ENCODE data around the gene RPRD1B.
A peak's percentile ranks its signal among the peaks of the same experiment; 100 is the strongest.

The RPRD1B gene

DNA sequence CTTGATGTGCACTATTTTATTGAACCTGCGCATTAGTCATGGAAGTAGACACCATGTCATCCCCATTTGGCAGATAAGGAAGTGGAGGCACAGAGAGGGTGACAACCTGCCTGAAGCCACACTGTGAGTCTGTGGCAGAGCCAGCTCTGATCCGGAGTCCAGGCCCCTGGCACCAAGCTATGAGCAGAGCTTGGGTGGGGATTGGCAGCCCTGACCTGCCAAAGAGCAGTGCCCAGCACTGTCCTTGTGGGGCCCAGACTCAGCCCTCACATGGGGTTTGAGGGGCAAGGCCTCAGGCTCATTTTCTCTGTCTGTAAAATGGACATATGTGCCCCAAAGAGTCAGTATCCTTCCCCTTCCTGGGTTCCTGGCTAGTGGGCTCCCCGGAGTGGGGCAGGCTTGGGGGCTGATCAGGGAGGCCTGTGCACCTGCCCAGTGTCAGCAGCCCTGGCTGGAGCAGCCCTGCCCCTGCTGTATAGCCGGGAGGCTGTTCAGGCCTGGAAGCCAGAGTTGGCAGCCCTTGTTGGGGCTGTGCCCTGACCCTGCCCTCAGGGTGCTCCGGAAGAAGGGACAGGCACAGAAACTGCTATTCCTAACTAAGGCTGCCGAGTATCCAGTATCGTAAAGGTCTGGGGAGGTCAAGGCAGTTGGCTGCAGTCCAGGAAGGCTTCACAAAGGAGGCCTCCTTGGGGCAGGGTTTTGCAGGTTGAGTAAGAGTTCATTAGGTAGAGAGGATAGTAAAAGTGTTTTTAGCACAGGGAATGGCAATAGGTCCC, 92.8 kb downstream of the RPRD1B start:
- H3K4me1 ChIP-seq = peaks cover 24% of the 10 kb centered on the region
- peak overlapping the region; percentile 12; the same call in 1 of the 2 replicates for H3K4me3 ChIP-seq (ENCODE audit: low read depth, low read length)
- no peaks in the 10 kb centered on the region for H3K36me3 ChIP-seq
- H3K27me3 ChIP-seq = no peaks in the 10 kb centered on the region
- H3K9me3 ChIP-seq = no peaks in the 10 kb centered on the region
- TF ChIP-seq, protein P1, sequence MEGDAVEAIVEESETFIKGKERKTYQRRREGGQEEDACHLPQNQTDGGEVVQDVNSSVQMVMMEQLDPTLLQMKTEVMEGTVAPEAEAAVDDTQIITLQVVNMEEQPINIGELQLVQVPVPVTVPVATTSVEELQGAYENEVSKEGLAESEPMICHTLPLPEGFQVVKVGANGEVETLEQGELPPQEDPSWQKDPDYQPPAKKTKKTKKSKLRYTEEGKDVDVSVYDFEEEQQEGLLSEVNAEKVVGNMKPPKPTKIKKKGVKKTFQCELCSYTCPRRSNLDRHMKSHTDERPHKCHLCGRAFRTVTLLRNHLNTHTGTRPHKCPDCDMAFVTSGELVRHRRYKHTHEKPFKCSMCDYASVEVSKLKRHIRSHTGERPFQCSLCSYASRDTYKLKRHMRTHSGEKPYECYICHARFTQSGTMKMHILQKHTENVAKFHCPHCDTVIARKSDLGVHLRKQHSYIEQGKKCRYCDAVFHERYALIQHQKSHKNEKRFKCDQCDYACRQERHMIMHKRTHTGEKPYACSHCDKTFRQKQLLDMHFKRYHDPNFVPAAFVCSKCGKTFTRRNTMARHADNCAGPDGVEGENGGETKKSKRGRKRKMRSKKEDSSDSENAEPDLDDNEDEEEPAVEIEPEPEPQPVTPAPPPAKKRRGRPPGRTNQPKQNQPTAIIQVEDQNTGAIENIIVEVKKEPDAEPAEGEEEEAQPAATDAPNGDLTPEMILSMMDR (IDR thresholded peaks at IDR 0.05; ENCODE audit: low read depth, low read length) = no peak
- DNase-seq = no peak

DNA sequence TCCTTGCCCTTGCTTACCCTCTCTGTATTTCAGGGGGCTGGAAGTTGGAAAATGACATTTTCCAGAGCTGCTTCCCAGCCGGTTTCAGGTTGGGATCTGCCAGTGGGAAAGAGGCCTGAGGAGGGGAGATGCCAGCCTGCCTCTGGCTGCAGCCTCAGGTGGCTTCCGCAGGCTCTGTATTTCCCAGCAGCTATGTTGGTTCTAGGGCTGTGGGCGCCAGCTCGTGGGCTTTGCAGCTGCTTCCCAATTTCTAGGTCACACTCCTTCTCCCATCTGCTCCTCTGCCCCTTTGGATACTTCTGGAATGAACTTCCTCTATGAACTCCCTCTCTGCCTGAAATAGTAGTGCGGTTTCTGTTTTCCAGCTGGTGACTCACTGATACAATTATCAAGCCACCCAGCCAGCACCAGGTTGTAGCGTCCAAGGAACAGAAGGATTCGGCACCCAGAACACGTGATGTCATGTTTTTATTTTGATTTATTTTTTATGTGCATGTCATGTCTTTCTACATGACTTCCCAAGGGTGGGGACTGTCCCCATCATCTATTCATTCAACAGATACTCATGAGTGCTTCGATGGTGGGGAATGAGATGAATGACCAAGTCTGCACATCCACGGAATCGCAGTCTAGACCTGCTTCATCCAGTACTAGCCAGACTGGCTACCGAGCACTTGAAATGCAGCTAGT, 93.5 kb downstream of the RPRD1B start:
- no peaks in the 10 kb centered on the region for H3K27me3 ChIP-seq
- H3K4me1 ChIP-seq = peaks cover 24% of the 10 kb centered on the region
- H3K9me3 ChIP-seq = no peaks in the 10 kb centered on the region
- DNase-seq = peak; percentile 53
- H3K36me3 ChIP-seq = no peaks in the 10 kb centered on the region
- TF ChIP-seq, protein P1 (IDR thresholded peaks at IDR 0.05; ENCODE audit: low read depth, low read length) = no peak
- H3K4me3 ChIP-seq (ENCODE audit: low read depth, low read length) = peak overlapping the region; percentile 12

DNA sequence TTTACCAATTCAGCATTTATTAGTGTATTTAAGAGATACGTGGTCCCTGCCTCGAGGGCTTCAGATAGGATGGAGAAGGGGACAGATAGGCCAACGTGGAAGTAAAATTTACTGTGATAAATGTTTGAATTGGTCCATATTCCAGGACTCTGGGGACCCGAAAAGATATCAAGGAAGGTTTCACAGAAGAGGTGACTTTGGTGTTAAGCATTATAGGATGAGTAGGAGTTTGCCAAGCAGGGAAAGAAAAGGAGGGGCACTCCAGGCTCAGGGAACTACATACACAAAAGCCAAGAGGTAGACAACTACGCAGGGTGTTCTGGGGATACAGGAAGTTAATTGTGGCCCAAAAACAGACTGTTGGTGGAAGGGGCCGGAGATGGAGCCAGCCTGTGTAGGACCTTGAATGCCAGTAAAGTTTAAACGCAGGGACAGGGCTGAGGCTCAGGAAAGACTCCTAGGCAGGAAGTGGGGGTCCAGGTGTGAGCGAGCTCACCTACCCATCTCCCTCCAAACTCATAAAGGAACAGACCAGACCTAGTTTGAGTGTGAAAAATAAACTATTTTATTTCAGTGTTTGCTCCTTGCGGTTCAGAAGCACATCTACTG, 94.5 kb downstream of the RPRD1B start:
- no peak for DNase-seq
- H3K9me3 ChIP-seq = no peaks in the 10 kb centered on the region
- no peak overlapping the region for H3K4me3 ChIP-seq (ENCODE audit: low read depth, low read length)
- TF ChIP-seq, protein P1 (IDR thresholded peaks at IDR 0.05; ENCODE audit: low read depth, low read length) = no peak
- H3K36me3 ChIP-seq = no peaks in the 10 kb centered on the region
- H3K27me3 ChIP-seq = no peaks in the 10 kb centered on the region
- H3K4me1 ChIP-seq = peaks cover 23% of the 10 kb centered on the region

DNA sequence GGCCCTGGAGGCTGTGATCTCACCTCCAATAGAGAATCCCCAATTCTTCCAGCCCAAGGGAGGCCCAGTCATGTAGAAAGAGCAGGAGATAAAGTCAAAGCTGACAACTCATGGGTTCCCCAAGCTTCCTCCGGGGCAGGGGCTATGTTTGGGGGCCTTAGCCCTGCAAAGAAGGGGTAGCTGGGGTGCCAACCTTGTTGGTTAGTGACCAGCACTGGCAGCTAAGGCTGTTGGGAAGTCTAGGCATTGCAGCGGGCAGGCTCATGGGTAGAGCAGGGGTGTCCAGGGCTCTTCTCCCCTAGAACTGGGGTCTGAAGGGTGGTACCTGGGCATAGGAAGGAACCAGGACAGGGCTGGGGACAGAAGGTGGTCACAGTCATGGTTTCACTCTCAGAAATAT, 95.1 kb downstream of the RPRD1B start:
- H3K4me1 ChIP-seq = peaks cover 20% of the 10 kb centered on the region
- TF ChIP-seq, protein P1 (IDR thresholded peaks at IDR 0.05; ENCODE audit: low read depth, low read length) = no peak
- no peaks in the 10 kb centered on the region for H3K27me3 ChIP-seq
- H3K36me3 ChIP-seq = no peaks in the 10 kb centered on the region
- no peaks in the 10 kb centered on the region for H3K9me3 ChIP-seq
- DNase-seq = no peak
- no peak overlapping the region for H3K4me3 ChIP-seq (ENCODE audit: low read depth, low read length)

DNA sequence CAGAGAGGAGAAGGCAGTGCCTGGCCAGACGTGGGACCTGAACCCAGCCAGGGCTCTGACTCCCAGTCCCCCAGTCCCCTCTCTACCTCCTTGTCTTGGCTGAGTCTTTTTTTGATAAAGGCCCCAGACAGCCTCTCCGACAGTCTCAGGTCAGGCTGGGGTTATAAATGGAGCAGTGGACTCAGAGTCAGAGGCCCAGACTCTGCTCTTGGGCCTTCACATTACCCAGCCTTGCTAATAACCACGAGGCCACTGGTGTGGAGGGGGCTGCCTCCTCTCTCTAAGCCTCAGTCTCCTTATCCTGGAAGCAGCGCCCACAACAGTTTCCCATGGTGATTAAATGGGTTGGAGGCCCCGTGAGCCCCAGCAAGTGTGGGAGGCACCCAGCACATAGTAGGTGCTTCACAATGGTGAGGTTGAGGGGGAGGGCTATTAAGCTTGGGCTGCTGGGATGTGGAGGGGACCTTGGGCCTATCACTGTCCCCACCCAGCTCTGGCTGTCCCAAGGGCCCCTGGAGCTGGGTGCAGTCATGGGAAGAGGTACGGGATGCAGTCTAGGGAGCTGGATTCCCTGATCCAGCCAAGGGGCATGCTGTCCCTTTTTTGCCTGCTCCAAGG, 95.8 kb downstream of the RPRD1B start:
- no peak for DNase-seq
- peaks cover 21% of the 10 kb centered on the region for H3K4me1 ChIP-seq

More for the DNA sequence above, 95.8 kb downstream of the RPRD1B start:
- no peak overlapping the region for H3K4me3 ChIP-seq (ENCODE audit: low read depth, low read length)
- no peaks in the 10 kb centered on the region for H3K36me3 ChIP-seq
- TF ChIP-seq, protein P1 (IDR thresholded peaks at IDR 0.05; ENCODE audit: low read depth, low read length) = no peak
- no peaks in the 10 kb centered on the region for H3K27me3 ChIP-seq
- H3K9me3 ChIP-seq = no peaks in the 10 kb centered on the region
